Dermis blood vessel endothelial cell (primary cell): ENCODE results near the gene SENP6. TPM values are rescaled to one million over a fixed set of nuclear protein-coding genes. Genes with fewer than 3 reads are reported as not detected.
A peak's percentile ranks its signal among the peaks of the same experiment; 100 is the strongest.
"Not testable (repeated sequence)": the region's sequence is repeated elsewhere in the genome, so short reads cannot be mapped to it uniquely, and the experiment has no call there.

Experiments used
- DNase-seq: peaks from one replicate; pipeline ENCODE4 v3.0.0; 2010
- total RNA-seq: library from RNA; depleted of rRNA; stranded (reverse); fragments of >200 nt; gene quantifications from 2 replicates; pipeline ENCODE4 v1.2.3, GENCODE V29; 2014

Gene SENP6
- total RNA-seq, 1 donor from 2014 or later: 76.6 TPM

- peak; percentile 38 for DNase-seq
Measured at GRCh38 chr6:75608956-75609533, 7.4 kb downstream of the SENP6 start.

- peak; percentile 44 for DNase-seq
Measured at GRCh38 chr6:75609639-75610590, 8.2 kb downstream of the SENP6 start.

DNA sequence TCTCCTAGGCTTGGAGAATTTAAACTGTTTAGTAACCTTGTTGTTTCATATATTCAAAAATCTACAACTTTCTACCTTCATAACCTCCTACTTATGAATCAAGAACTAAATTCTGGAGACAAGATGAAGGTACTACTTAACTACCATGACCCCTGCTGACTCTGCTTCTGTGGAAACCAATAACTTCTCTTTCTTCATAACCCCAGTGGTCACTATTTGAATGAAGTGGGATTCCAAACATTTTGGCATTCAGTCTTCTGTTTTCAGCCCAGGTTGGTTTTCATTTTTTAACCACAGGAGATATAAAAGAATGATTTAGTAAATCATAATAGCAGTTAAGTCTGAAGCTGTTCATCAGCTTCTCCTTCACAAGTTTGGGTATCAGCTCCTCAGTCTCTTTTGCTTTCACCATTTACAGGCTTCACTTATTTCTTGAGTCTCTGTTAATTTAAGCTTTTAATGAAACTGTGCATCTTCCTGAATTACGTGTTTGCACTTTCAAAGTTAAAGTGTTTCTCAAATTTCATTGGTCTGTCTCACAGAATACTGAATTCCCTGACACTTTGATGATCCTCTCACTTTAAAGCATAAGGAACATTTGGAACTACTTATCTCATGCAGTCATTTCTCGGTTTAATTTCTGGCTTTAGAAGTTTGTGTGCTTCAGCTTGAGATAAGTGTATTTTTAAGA, 9.5 kb downstream of the SENP6 start:
- DNase-seq: no peak

- no peak for DNase-seq
Measured at GRCh38 chr6:75611702-75612375, 10.2 kb downstream of the SENP6 start.

GRCh38 chr6:75612434-75612833, 10.8 kb downstream of the SENP6 start:
- no peak for DNase-seq

DNA sequence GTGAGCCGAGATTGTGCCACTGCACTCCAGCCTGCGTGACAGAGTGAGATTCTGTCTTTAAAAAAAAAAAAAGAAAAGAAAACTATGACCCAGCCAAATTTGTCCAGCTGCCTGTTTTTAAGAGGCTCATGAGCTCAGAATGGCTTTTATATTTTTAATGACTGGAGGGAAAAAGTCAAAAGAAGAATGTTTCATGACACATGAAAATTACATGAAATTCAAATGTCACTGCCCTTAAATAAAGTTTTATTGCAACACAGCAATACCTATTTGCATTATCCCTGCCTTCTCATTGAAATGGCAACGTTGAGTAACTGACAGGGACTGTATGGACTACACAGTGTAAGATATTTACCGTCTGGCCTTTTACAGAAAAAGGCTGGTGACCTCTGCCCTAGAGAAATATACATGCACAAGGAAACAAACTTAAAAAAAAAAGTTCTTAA, 11.4 kb downstream of the SENP6 start:
- no peak for DNase-seq

DNA sequence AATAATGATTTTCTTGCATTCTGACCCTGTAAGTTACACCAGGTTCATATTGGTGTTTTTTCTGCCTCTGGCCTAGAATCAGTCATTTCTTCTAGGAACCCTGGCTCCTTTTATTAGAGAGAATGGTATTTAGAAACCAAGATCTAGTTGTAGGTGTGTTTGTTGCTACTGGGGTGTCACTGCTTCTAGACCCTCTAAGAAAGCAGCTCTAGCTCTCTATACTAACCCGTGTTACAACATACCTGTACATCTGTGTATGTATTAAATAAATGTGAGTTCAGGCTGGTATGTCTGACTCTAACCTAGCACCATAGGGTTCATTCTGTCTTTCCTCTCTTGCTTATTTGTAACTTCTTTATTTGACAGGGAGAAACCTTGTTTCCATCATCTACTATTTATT, 16.8 kb downstream of the SENP6 start:
- no peak for DNase-seq

DNA sequence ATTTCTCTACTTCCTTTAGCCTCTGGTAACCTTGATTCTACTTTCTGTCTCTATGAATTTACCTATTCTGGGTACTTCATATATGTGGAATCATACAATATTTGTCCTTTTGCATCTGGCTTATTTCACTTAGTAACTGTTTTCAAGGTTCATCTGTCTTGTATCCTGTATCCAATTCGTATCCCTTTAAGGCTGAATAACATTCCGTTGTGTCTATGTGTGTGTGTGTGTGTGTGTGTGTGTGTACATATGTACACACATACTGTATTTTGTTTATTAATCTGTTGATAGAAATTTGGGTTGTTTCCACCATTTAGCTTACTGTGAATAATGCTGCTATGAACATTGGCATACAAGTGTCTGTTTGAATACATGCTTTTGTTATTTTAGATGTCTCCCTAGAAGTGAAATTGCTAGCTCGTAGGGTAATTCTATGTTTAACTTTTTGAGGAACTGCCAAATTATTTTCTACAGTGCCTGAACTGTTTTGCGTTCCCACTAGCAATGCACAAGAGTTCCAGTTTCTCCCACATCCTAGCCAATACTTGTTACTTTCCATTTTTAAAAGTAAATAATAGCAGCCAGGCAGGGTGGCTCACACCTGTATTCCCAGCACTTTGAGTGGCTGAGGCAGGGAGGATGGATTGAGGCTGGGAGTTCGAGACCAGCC, 17.7 kb downstream of the SENP6 start:
- DNase-seq: no peak

- no peak for DNase-seq
Measured at GRCh38 chr6:75620381-75621304, 19.0 kb downstream of the SENP6 start.

GRCh38 chr6:75621846-75622245, 20.2 kb downstream of the SENP6 start:
- no peak for DNase-seq

DNA sequence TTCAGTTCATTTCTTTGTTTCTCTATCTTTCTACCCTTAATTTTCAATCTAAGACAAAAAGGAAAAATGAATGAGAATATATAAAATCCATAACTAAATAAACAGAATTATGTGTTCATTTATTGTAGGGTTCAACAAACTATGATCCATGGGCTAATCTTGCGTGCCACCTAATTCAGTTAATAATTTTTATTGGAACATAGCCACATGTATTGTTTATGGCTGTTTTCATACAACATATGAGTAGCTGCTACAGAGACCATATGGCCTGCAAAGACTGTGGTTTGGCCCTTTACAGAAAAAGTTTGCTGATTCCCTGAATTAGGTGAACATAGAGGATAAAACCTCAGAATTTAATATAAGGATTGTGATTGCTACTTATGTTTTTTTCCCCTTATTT, 21.8 kb downstream of the SENP6 start:
- no peak for DNase-seq

- no peak for DNase-seq
Measured at GRCh38 chr6:75624335-75624734, 22.7 kb downstream of the SENP6 start.

GRCh38 chr6:75624988-75625387, 23.3 kb downstream of the SENP6 start:
- DNase-seq: no peak

GRCh38 chr6:75626561-75626960, 24.9 kb downstream of the SENP6 start:
- DNase-seq: no peak

- DNase-seq: not testable (repeated sequence)
Measured at GRCh38 chr6:75627708-75628107, 26.0 kb downstream of the SENP6 start.

GRCh38 chr6:75631859-75632635, 30.4 kb downstream of the SENP6 start:
- DNase-seq: no peak

GRCh38 chr6:75633045-75633444, 31.4 kb downstream of the SENP6 start:
- DNase-seq: no peak

DNA sequence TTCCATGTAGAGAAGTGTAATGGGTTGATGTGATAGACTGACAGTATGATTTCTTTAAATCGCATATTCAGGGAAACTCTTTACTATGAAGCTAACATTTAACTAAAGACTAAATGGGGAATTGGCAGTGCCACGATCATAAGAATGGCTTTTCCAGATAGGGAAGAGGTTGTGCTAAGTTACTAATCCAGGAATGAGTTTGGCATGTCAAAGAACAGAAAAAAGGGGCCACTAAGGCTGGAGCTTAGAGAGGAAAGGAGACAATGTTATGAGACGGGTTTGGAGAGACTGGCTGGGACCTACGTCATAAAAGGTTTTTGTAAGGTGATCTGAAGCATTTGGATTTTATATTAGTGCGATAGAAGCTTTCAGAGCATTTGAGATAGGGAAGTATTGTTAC, 40.6 kb downstream of the SENP6 start:
- no peak for DNase-seq

DNA sequence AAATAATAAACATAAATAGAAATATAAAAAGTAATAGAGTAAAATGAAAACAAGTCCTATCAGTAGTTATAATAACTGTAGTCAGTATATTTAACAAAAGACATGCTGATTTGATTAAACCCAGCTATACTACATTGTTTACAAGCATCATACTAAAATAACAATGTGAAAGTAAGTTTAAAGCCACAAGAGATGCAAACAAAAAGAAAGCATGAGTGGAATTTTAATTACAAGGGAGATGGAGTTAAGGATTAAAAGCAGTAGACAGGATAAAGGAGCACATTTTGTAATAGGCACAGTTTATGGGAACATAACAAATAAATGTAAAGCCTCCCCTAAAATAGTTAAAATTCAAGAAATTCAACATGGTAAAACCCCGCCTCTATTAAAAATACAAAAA, 41.5 kb downstream of the SENP6 start:
- DNase-seq: no peak

DNA sequence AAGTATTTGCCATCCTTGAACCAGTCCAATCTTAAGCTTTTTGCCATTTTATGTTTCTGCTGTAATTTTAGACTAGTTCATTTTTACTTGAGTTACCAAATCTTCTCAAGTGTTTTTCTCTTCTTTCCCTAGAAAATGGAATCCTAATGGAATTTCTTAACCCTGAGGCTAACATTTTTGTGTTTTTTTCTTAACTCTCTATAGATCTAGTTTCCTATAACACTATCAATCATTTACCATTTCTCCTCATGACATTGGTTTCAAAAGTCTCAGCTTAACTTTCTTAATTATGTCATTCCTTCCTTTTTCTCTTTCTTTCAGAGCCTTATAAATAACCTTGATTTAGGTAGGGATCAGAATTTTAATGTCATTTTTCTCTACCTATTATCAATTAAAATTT, 54.8 kb downstream of the SENP6 start:
- DNase-seq: no peak
